Endodermal cell (in vitro differentiated cells): ENCODE results near the gene TMPRSS11E. TPM values are rescaled to one million over a fixed set of nuclear protein-coding genes. Genes with fewer than 3 reads are reported as not detected.
A peak's percentile ranks its signal among the peaks of the same experiment; 100 is the strongest.
"Not testable (repeated sequence)": the region's sequence is repeated elsewhere in the genome, so short reads cannot be mapped to it uniquely, and the experiment has no call there.

Experiments
- DNase-seq: peaks from one replicate; pipeline ENCODE4 v3.0.0-alpha.2; 2017
- H3K27ac ChIP-seq: 2 replicates; pipeline ENCODE4 v1.5.1; 2013; ENCODE audit warnings: mild to moderate bottlenecking, low read depth, low read length, moderate library complexity
- H3K27me3 ChIP-seq: 2 replicates; pipeline ENCODE4 v1.6.1; 2013; ENCODE audit warnings: mild to moderate bottlenecking, low read length, moderate library complexity; ENCODE audit not compliant: insufficient read depth, control insufficient read depth, poor library complexity, severe bottlenecking
- H3K36me3 ChIP-seq: 2 replicates; pipeline ENCODE4 v1.7.0; 2013; ENCODE audit warnings: mild to moderate bottlenecking, low read length, moderate library complexity; ENCODE audit not compliant: control insufficient read depth, insufficient read depth
- H3K4me1 ChIP-seq: one replicate; pipeline ENCODE4 v1.7.0; 2013; ENCODE audit warnings: low read length; ENCODE audit not compliant: control insufficient read depth, insufficient read depth
- H3K4me3 ChIP-seq: 2 replicates; pipeline ENCODE4 v1.5.1; 2013; ENCODE audit warnings: mild to moderate bottlenecking, low read length, moderate library complexity
- H3K9ac ChIP-seq: 2 replicates; pipeline ENCODE4 v1.6.1; 2013; ENCODE audit warnings: mild to moderate bottlenecking, low read length, moderate library complexity; ENCODE audit not compliant: poor library complexity, severe bottlenecking; ENCODE audit errors: extremely low read depth
- H3K9me3 ChIP-seq: 2 replicates; pipeline ENCODE4 v1.6.1; 2013; ENCODE audit warnings: mild to moderate bottlenecking, low read length, moderate library complexity; ENCODE audit not compliant: control insufficient read depth
- H3K27ac Mint-ChIP-seq: 2 replicates; pipeline ENCODE4 v1.8.0; 2020; ENCODE audit warnings: mixed read lengths
- H3K27me3 Mint-ChIP-seq: 2 replicates; pipeline ENCODE4 v1.8.0; 2021; ENCODE audit warnings: mild to moderate bottlenecking, mixed read lengths; ENCODE audit not compliant: insufficient read depth
- H3K36me3 Mint-ChIP-seq: 2 replicates; pipeline ENCODE4 v1.8.0; 2020; ENCODE audit warnings: low read depth, mixed read lengths
- H3K4me1 Mint-ChIP-seq: 2 replicates; pipeline ENCODE4 v1.8.0; 2020; ENCODE audit warnings: mixed read lengths
- H3K4me3 Mint-ChIP-seq: 2 replicates; pipeline ENCODE4 v1.8.0; 2020; ENCODE audit warnings: mild to moderate bottlenecking, moderate library complexity, mixed read lengths
- H3K9me3 Mint-ChIP-seq: 2 replicates; pipeline ENCODE4 v1.8.0; 2020; ENCODE audit warnings: mild to moderate bottlenecking, mixed read lengths
- CTCF ChIP-seq: fragments of 200-600 bp; sonication (generic); conservative IDR thresholded peaks from 2 replicates; pipeline ENCODE4 v1.5.0; 2021; ENCODE audit warnings: antibody characterized with exemption, mild to moderate bottlenecking
- WGBS, 2 experiments: methylation state at CpG; one replicate each; pipeline versions ENCODE4 v1.1.5 to v1.1.7; 2013; ENCODE audit warnings: missing lambda C conversion rate in 2 of 2, mixed read lengths in 1 of 2; ENCODE audit not compliant: insufficient coverage in 1 of 2, insufficient read length in 1 of 2; 5-methylcytosine and 5-hydroxymethylcytosine counted together
- total RNA-seq, 2 donors: library from RNA; stranded (reverse); fragmentation: NEBNext Ultra II Directional in 1 of 2; extraction: Animal tissue kit (Norgen Biotek cat#: 25700) in 1 of 2; gene quantifications; 2 replicates in 1 of 2; 3 replicates in 1 of 2; pipeline ENCODE4 v1.2.1, GENCODE V29; 2021

TMPRSS11E gene
- total RNA-seq, 2 donors from 2014 or later, result 4.4 to 11.1 TPM

GRCh38 chr4:68407868-68408190 lies 39.4 kb upstream of the TMPRSS11E start:
- H3K27ac Mint-ChIP-seq, result peak overlapping the region; percentile 99
- H3K27me3 Mint-ChIP-seq, result no peaks in the 10 kb centered on the region
- peak overlapping the region; percentile 84 for H3K4me3 Mint-ChIP-seq
- H3K9me3 ChIP-seq, result no peaks in the 10 kb centered on the region
- H3K4me1 ChIP-seq, result peaks cover 11% of the 10 kb centered on the region
- H3K4me1 Mint-ChIP-seq, result peaks cover 33% of the 10 kb centered on the region
- peaks cover 4% of the 10 kb centered on the region for H3K9me3 Mint-ChIP-seq
- H3K36me3 Mint-ChIP-seq, result peaks cover 20% of the 10 kb centered on the region
- H3K9ac ChIP-seq, result peak overlapping the region; percentile 100
- 0% methylated on average over 2 of the region's 3 CpGs; no CpG with 5 or more reads in 1 of the 2 experiments for WGBS, 2 experiments
- peak overlapping the region; percentile 100 for H3K4me3 ChIP-seq
- TF ChIP-seq CTCF, result no peak
- peak overlapping the region; percentile 58 for H3K27ac ChIP-seq
- no peak for DNase-seq
- H3K36me3 ChIP-seq, result peaks cover 19% of the 10 kb centered on the region
- H3K27me3 ChIP-seq, result no peaks in the 10 kb centered on the region

- Histone ChIP-seq H3K9me3 (peaks cover 6% of the 10 kb centered on the region), H3K27me3 (no peaks in the 10 kb centered on the region), H3K9ac (peak overlapping the region; percentile 100), H3K27ac (no peak overlapping the region), H3K4me1 (peaks cover 8% of the 10 kb centered on the region), H3K36me3 (peaks cover 24% of the 10 kb centered on the region), H3K4me3 (peak overlapping the region; percentile 100)
- Mint-ChIP-seq H3K36me3 (peaks cover 34% of the 10 kb centered on the region), H3K4me3 (peak overlapping the region; percentile 84), H3K4me1 (peaks cover 26% of the 10 kb centered on the region), H3K27ac (peak overlapping the region; percentile 99), H3K9me3 (peaks cover 11% of the 10 kb centered on the region), H3K27me3 (no peaks in the 10 kb centered on the region)
- peak; percentile 60 for DNase-seq
- TF ChIP-seq CTCF, result no peak
- WGBS, 2 experiments, result 35 to 43% methylated on average over 2 of the region's 2 CpGs
Observed at GRCh38 chr4:68410149-68410548, 37.1 kb upstream of the TMPRSS11E start.

GRCh38 chr4:68410643-68411042 lies 36.6 kb upstream of the TMPRSS11E start:
- Mint-ChIP-seq H3K9me3 (peaks cover 9% of the 10 kb centered on the region), H3K4me3 (peak overlapping the region; percentile 84), H3K4me1 (peaks cover 25% of the 10 kb centered on the region), H3K36me3 (peaks cover 34% of the 10 kb centered on the region), H3K27me3 (no peaks in the 10 kb centered on the region), H3K27ac (peak overlapping the region; percentile 99)
- Histone ChIP-seq H3K27me3 (no peaks in the 10 kb centered on the region), H3K9me3 (peaks cover 11% of the 10 kb centered on the region), H3K9ac (no peak overlapping the region), H3K4me3 (peak overlapping the region; percentile 100), H3K27ac (no peak overlapping the region), H3K36me3 (peaks cover 24% of the 10 kb centered on the region), H3K4me1 (peaks cover 6% of the 10 kb centered on the region)
- no peak for TF ChIP-seq CTCF
- DNase-seq, result peak; percentile 61
- 77 to 100% methylated on average over 1 of the region's 1 CpG for WGBS, 2 experiments

GRCh38 chr4:68412031-68412430 lies 35.2 kb upstream of the TMPRSS11E start:
- H3K27ac Mint-ChIP-seq, DNase-seq, H3K27ac ChIP-seq, H3K4me3 Mint-ChIP-seq, H3K9me3 Mint-ChIP-seq, H3K27me3 Mint-ChIP-seq, H3K4me1 ChIP-seq, H3K9ac ChIP-seq, H3K27me3 ChIP-seq, H3K4me3 ChIP-seq: not testable (repeated sequence)
- peaks cover 37% of the 10 kb centered on the region for H3K36me3 Mint-ChIP-seq
- peaks cover 25% of the 10 kb centered on the region for H3K4me1 Mint-ChIP-seq
- H3K36me3 ChIP-seq, result peaks cover 32% of the 10 kb centered on the region
- 94 to 100% methylated on average over 1 to 2 of the region's 2 CpGs for WGBS, 2 experiments
- H3K9me3 ChIP-seq, result peaks cover 25% of the 10 kb centered on the region
